Endothelial cell of umbilical vein (primary cell): Measurements from ENCODE around the gene PKN3. TPM values are rescaled to one million over a fixed set of nuclear protein-coding genes. Genes with fewer than 3 reads are reported as not detected.

Source experiments
- BruUV-seq: library from RNA; stranded (reverse); fragments of 400-500 nt; replicated peaks from 2 replicates; lab custom pipeline; 2021; lab: Mats Ljungman, UMichigan
- CTCF ChIA-PET: fragments of 300-600, 350-600 bp; sonication (Branson Sonifier 250); formaldehyde crosslinking; loops from one replicate; lab custom pipeline; 2021; ENCODE audit warnings: antibody characterized with exemption, inconsistent platforms; lab: Charles Lee
- POLR2A ChIA-PET: fragments of 300-600, 350-600 bp; sonication (Branson Sonifier 250); formaldehyde crosslinking; loops from one replicate; lab custom pipeline; 2021; ENCODE audit warnings: antibody characterized with exemption, inconsistent platforms; lab: Charles Lee
- DNase-seq: peaks from one replicate; pipeline ENCODE4 v3.0.0-alpha.2; 2011; ENCODE audit warnings: low read depth, low spot score
- FAIRE-seq: peaks from 2 replicates; lab custom pipeline; 2011; peaks lifted over from hg19 to GRCh38; lab: Jason Lieb, UNC
- H2AFZ ChIP-seq: 2 replicates; pipeline ENCODE4 v1.6.0; 2012; ENCODE audit warnings: low read depth, low read length, control low read depth, inconsistent platforms
- H3K27ac ChIP-seq: 2 replicates; pipeline ENCODE4 v1.5.1; 2011; ENCODE audit warnings: low read depth, mild to moderate bottlenecking, control low read depth, low read length, moderate library complexity; ENCODE audit not compliant: insufficient read depth
- H3K27me3 ChIP-seq, 2 experiments: 2 replicates each; pipeline versions ENCODE4 v1.6.0 to v1.6.1; 2011; ENCODE audit warnings: low read length in 2 of 2, mixed read lengths in 1 of 2; ENCODE audit not compliant: control insufficient read depth in 2 of 2, insufficient read depth in 2 of 2
- H3K36me3 ChIP-seq, 2 experiments: 2 replicates in 1 of 2; 3 replicates in 1 of 2; pipeline ENCODE4 v1.5.1; 2011; ENCODE audit warnings: low read length in 2 of 2, mild to moderate bottlenecking in 1 of 2, moderate library complexity in 1 of 2; ENCODE audit not compliant: control insufficient read depth in 2 of 2, insufficient read depth in 2 of 2; ENCODE audit errors: extremely low read depth in 1 of 2
- H3K4me1 ChIP-seq: 3 replicates; pipeline ENCODE4 v1.5.1; 2011; ENCODE audit warnings: mild to moderate bottlenecking, low read length; ENCODE audit not compliant: control insufficient read depth, insufficient read depth; ENCODE audit errors: extremely low read depth
- H3K4me2 ChIP-seq: 2 replicates; pipeline ENCODE4 v1.6.1; 2011; ENCODE audit warnings: low read length, control low read depth, mixed read lengths; ENCODE audit not compliant: insufficient read depth
- H3K4me3 ChIP-seq, 3 experiments: fragments of 200-600 bp in 1 of 3; sonication (generic), shearing (Covaris generic) in 1 of 3; replicated peaks in 1 of 3; 2 replicates each; pipeline ENCODE4 v1.5.1; 2011 to 2016; ENCODE audit warnings: control low read depth in 3 of 3, low read length in 3 of 3, mild to moderate bottlenecking in 2 of 3, inconsistent platforms in 1 of 3, low read depth in 1 of 3, moderate library complexity in 1 of 3; ENCODE audit not compliant: insufficient read depth in 1 of 3
- H3K79me2 ChIP-seq: 2 replicates; pipeline ENCODE4 v1.6.0; 2012; ENCODE audit warnings: low read length, inconsistent platforms; ENCODE audit not compliant: control insufficient read depth, insufficient read depth
- H3K9ac ChIP-seq: replicated peaks from 2 replicates; pipeline ENCODE3; 2011; ENCODE audit warnings: low read length, control low read depth; ENCODE audit not compliant: insufficient read depth; ENCODE audit errors: extremely low read depth
- H3K9me1 ChIP-seq: replicated peaks from 3 replicates; pipeline ENCODE4 v1.6.0; 2011; ENCODE audit warnings: mild to moderate bottlenecking, low read length; ENCODE audit not compliant: control insufficient read depth, insufficient read depth; ENCODE audit errors: extremely low read depth
- H3K9me3 ChIP-seq: replicated peaks from 2 replicates; pipeline ENCODE4 v1.5.1; 2012; ENCODE audit warnings: low read length, inconsistent platforms; ENCODE audit not compliant: control insufficient read depth, insufficient read depth
- H4K20me1 ChIP-seq: replicated peaks from 2 replicates; pipeline ENCODE3; 2011; ENCODE audit warnings: mild to moderate bottlenecking, low read length; ENCODE audit not compliant: control insufficient read depth, insufficient read depth; ENCODE audit errors: extremely low read depth
- CTCF ChIP-seq, 2 donors: IDR thresholded peaks; 1 replicate in 1 of 2; 2 replicates in 1 of 2; pipeline ENCODE4 v1.5.1; 2011; ENCODE audit warnings: low read length in 2 of 2, mild to moderate bottlenecking in 2 of 2, moderate library complexity in 2 of 2, control low read depth in 1 of 2, inconsistent platforms in 1 of 2, low read depth in 1 of 2; ENCODE audit not compliant: insufficient read depth in 1 of 2; ENCODE audit errors: extremely low read depth in 1 of 2
- EZH2 ChIP-seq: IDR thresholded peaks from 2 replicates; pipeline ENCODE4 v1.6.1; 2012; ENCODE audit warnings: borderline replicate concordance, low read depth, mild to moderate bottlenecking, moderate library complexity, low read length, inconsistent platforms; ENCODE audit not compliant: severe bottlenecking
- FOS ChIP-seq: IDR thresholded peaks from 2 replicates; pipeline ENCODE4 v1.6.1; 2011; ENCODE audit warnings: mild to moderate bottlenecking, low read length, moderate library complexity, borderline replicate concordance; ENCODE audit not compliant: insufficient read depth
- MAX ChIP-seq: IDR thresholded peaks from 2 replicates; pipeline ENCODE4 v1.6.1; 2011; ENCODE audit not compliant: insufficient read depth, insufficient read length
- POLR2AphosphoS5 ChIP-seq: IDR thresholded peaks from 2 replicates; pipeline ENCODE4 v1.6.1; 2012; ENCODE audit warnings: low read depth, mild to moderate bottlenecking, control low read depth, low read length, moderate library complexity; ENCODE audit not compliant: insufficient read depth
- dilution Hi-C: fragments of 300-500 bp; cut with MboI; formaldehyde crosslinking; loops from one replicate; pipeline ENCODE4 v1.15.0; 2019; ENCODE audit warnings: low sequenced_read_pairs; ENCODE audit not compliant: extremely low pct_ligation_motif_present
- intact Hi-C: fragments of 100-400 bp; cut with micrococcal nuclease; formaldehyde crosslinking; loops from one replicate; pipeline ENCODE4 v1.10.0; 2022
- polyA plus RNA-seq, 4 experiments: library from polyadenylated mRNA; depleted of rRNA in 3 of 4; stranded (reverse) in 3 of 4; unstranded in 1 of 4; fragments of >200 nt; gene quantifications; 2 replicates each; pipeline versions ENCODE4 v1.2.1 to v1.2.3, GENCODE V29; 2011 to 2012; ENCODE audit warnings: missing spikeins in 1 of 4
- total RNA-seq: library from RNA; stranded (reverse); gene quantifications from 2 replicates; pipeline ENCODE4 v1.2.3, GENCODE V29; 2021

Gene PKN3
- total and polyA plus RNA-seq, 2 donors (not counting 3 experiments of a cell fraction or from before 2014, with no cell fraction given): 29.5 to 40.4 TPM

GRCh38 chr9:128714586-128715435 is 12.5 kb downstream of the PKN3 start:
- Histone ChIP-seq H2AFZ (no peak overlapping the region), H3K4me3 (no peak overlapping the region), H4K20me1 (no peaks in the 10 kb centered on the region), H3K36me3 (peaks cover 0 to 11% of the 10 kb centered on the region in 2 experiments), H3K27ac (no peak overlapping the region), H3K27me3 (no peaks in the 10 kb centered on the region), H3K9me3 (no peaks in the 10 kb centered on the region), H3K79me2 (no peaks in the 10 kb centered on the region), H3K4me2 (no peak overlapping the region), H3K9ac (no peak overlapping the region), H3K4me1 (no peaks in the 10 kb centered on the region), H3K9me1 (no peaks in the 10 kb centered on the region)
- TF ChIP-seq EZH2: no peak
- no peak for TF ChIP-seq POLR2AphosphoS5
- TF ChIP-seq CTCF (IDR thresholded peaks at IDR 0.05; ENCODE audit: extremely low read depth in 1 of 2, insufficient read depth in 1 of 2, low read depth in 1 of 2, low read length in 2 of 2): no peak
- no peak for TF ChIP-seq FOS
- no peak for TF ChIP-seq MAX
- ChIA-PET POLR2A (no interaction called here), CTCF (interaction anchor here (1.0 kb wide), 1 partner anchor 13 kb away, joined by 3 read pairs; the partner anchor contains the start of gene PKN3)
- dilution Hi-C loops (no loop called here), intact Hi-C loops (no loop called here)
- BruUV-seq: no TSS peak
- DNase-seq (no peak), FAIRE-seq (no peak)
